OCI-LY1 (cell line): ENCODE results near the gene SYT1.

Source experiments
- H2AFZ ChIP-seq: fragments of 200-600 bp; sonication (generic), shearing (Covaris generic); 2 replicates; pipeline ENCODE4 v1.6.0; 2014; ENCODE audit warnings: antibody characterized with exemption, mild to moderate bottlenecking, low read length
- H3F3A ChIP-seq: fragments of 200-600 bp; sonication (generic), shearing (Covaris generic); 2 replicates; pipeline ENCODE4 v1.6.0; 2014; ENCODE audit warnings: mild to moderate bottlenecking, antibody characterized with exemption, low read length, moderate library complexity; ENCODE audit not compliant: insufficient read depth
- H3K27ac ChIP-seq: fragments of 200-600 bp; sonication (generic); 2 replicates; pipeline ENCODE4 v1.5.1; 2014; ENCODE audit warnings: low read length, mixed run types, mild to moderate bottlenecking, low read depth; ENCODE audit not compliant: poor library complexity, severe bottlenecking
- H3K27me3 ChIP-seq: fragments of 200-600 bp; sonication (generic); 2 replicates; pipeline ENCODE4 v1.6.0; 2014; ENCODE audit warnings: antibody characterized with exemption, mild to moderate bottlenecking, low read length, moderate library complexity; ENCODE audit not compliant: insufficient read depth
- H3K36me3 ChIP-seq: fragments of 200-600 bp; sonication (generic); 2 replicates; pipeline ENCODE4 v1.6.1; 2014; ENCODE audit warnings: mild to moderate bottlenecking, antibody characterized with exemption, low read length, moderate library complexity, mixed read lengths; ENCODE audit not compliant: insufficient read depth
- H3K4me1 ChIP-seq: fragments of 200-600 bp; sonication (generic); 2 replicates; pipeline ENCODE4 v1.5.1; 2014; ENCODE audit warnings: mild to moderate bottlenecking, low read length, moderate library complexity; ENCODE audit not compliant: insufficient read depth, severe bottlenecking
- H3K4me2 ChIP-seq: fragments of 200-600 bp; sonication (generic), shearing (Covaris generic); 2 replicates; pipeline ENCODE4 v1.6.1; 2014; ENCODE audit warnings: low read length
- H3K4me3 ChIP-seq: fragments of 200-600 bp; sonication (generic); 2 replicates; pipeline ENCODE4 v1.5.1; 2014; ENCODE audit warnings: low read length, low read depth, mild to moderate bottlenecking, mixed read lengths; ENCODE audit not compliant: poor library complexity, severe bottlenecking
- H3K79me2 ChIP-seq: fragments of 200-600 bp; shearing (Covaris generic); 2 replicates; pipeline ENCODE4 v1.6.1; 2016; ENCODE audit warnings: mixed run types, low read length, mixed read lengths; ENCODE audit not compliant: insufficient read depth
- H3K9ac ChIP-seq: fragments of 200-600 bp; sonication (generic), shearing (Covaris generic); 2 replicates; pipeline ENCODE4 v1.6.1; 2014; ENCODE audit warnings: mild to moderate bottlenecking, low read length, mixed read lengths
- H3K9me2 ChIP-seq: fragments of 200-600 bp; sonication (generic), shearing (Covaris generic); 2 replicates; pipeline ENCODE4 v1.6.1; 2014; ENCODE audit warnings: low read depth, mild to moderate bottlenecking, low read length, mixed read lengths
- H3K9me3 ChIP-seq: fragments of 200-600 bp; shearing (Covaris generic); 2 replicates; pipeline ENCODE4 v1.6.1; 2014; ENCODE audit warnings: low read length, mixed read lengths
- H4K20me1 ChIP-seq: fragments of 200-600 bp; sonication (generic), shearing (Covaris generic); 2 replicates; pipeline ENCODE4 v1.6.0; 2016; ENCODE audit warnings: mild to moderate bottlenecking, low read length; ENCODE audit not compliant: insufficient read depth
- CTCF ChIP-seq: fragments of 200-600 bp; sonication (generic), shearing (Covaris generic); IDR thresholded peaks from 2 replicates; pipeline ENCODE4 v1.5.1; 2017; ENCODE audit warnings: mild to moderate bottlenecking, antibody characterized with exemption, low read length, moderate library complexity, mixed read lengths
- EZH2 ChIP-seq: fragments of 200-600 bp; sonication (generic), shearing (Covaris generic); IDR thresholded peaks from 2 replicates; pipeline ENCODE4 v1.8.0; 2017; ENCODE audit warnings: borderline replicate concordance, mixed run types, mild to moderate bottlenecking, antibody characterized with exemption, low read length, moderate library complexity, mixed read lengths

The SYT1 gene

DNA sequence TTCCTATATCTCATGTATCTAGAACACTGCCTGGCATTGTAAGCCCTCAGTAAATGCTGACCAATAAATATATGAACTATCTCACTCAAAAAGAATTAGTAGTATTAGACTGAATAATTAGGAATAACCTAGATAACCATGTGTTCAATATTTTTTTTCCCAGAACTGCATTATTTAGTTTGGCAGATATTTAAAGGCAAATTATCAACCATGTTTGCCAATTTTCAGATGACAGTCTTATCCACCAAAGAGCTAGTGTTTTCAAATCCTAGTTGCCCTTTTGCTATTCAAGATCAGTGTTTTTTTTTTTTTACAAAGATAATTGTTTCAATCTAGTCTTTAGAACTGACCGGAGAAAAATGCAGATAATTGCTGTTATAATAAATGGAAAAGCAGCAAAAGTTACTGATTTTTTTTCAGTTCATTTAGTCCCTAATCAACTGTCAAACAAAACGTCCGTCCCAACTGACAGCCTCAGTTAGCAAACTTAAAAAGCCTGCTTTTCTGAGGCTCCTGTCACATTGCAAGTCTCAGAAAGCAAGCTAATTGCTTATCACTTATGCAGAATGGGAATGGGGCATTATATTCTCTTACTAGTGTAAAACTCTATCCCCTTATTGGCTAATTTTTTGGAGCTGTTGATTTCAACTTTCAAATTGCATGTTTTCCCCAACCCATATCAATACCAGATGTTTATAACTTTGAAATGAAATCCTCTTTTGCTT is 623.0 kb downstream of the SYT1 start:
- Histone ChIP-seq H3F3A (no peaks in the 10 kb centered on the region), H3K9me3 (no peaks in the 10 kb centered on the region), H3K36me3 (no peaks in the 10 kb centered on the region), H3K9me2 (no peaks in the 10 kb centered on the region), H3K27me3 (no peaks in the 10 kb centered on the region), H3K9ac (no peak overlapping the region), H3K4me1 (no peaks in the 10 kb centered on the region), H4K20me1 (no peaks in the 10 kb centered on the region), H3K4me3 (no peak overlapping the region), H2AFZ (no peak overlapping the region), H3K4me2 (no peak overlapping the region), H3K79me2 (no peaks in the 10 kb centered on the region), H3K27ac (no peak overlapping the region)
- TF ChIP-seq CTCF (no peak), EZH2 (no peak)
